Colonic mucosa (tissue), 4 donors: ENCODE data around the gene DISP1. TPM values are rescaled to one million over a fixed set of nuclear protein-coding genes. Genes with fewer than 3 reads are reported as not detected.

Experiments
- DNase-seq: peaks from one replicate; pipeline ENCODE4 v3.0.0-alpha.2; 2020
- H3K27ac ChIP-seq: fragments of 200-600 bp; one replicate; pipeline ENCODE4 v1.8.0; 2021
- H3K27me3 ChIP-seq: fragments of 200-600 bp; one replicate; pipeline ENCODE4 v1.8.0; 2021
- H3K36me3 ChIP-seq: fragments of 200-600 bp; one replicate; pipeline ENCODE4 v1.8.0; 2021
- H3K4me1 ChIP-seq: fragments of 200-600 bp; one replicate; pipeline ENCODE4 v1.8.0; 2021; ENCODE audit warnings: mild to moderate bottlenecking
- H3K4me3 ChIP-seq: fragments of 200-600 bp; one replicate; pipeline ENCODE4 v1.8.0; 2021
- H3K9ac ChIP-seq, 2 donors: one replicate each; pipeline ENCODE4 v1.7.0; 2013; ENCODE audit warnings: control low read depth in 2 of 2, low read depth in 2 of 2, low read length in 2 of 2
- H3K9me3 ChIP-seq: fragments of 200-600 bp; one replicate; pipeline ENCODE4 v1.8.0; 2021
- intact Hi-C: fragments of 100-400 bp; cut with DNase I; formaldehyde crosslinking; loops from one replicate; pipeline ENCODE4 v1.14.1; 2022
- total RNA-seq, 2 donors: library from RNA; stranded (reverse); fragmentation: NEBNext Ultra II Directional in 1 of 2; extraction: Animal tissue kit (Norgen Biotek cat#: 25700) in 1 of 2; gene quantifications; one replicate each; pipeline ENCODE4 v1.2.1, GENCODE V29; 2021
- TF ChIP-seq, protein P1 (sequence below): fragments of 200-600 bp; IDR thresholded peaks from one replicate; pipeline ENCODE4 v1.8.0; 2022; ENCODE audit warnings: antibody characterized with exemption, mild to moderate bottlenecking
- donor health status: healthy.
- donor health status: DM: no; HTN: no; CAD: no.
- donor health status: DM: no; HTN: no; CAD: no.

The DISP1 gene
- total RNA-seq, 2 donors from 2014 or later, result 2.5 to 2.9 TPM

DNA sequence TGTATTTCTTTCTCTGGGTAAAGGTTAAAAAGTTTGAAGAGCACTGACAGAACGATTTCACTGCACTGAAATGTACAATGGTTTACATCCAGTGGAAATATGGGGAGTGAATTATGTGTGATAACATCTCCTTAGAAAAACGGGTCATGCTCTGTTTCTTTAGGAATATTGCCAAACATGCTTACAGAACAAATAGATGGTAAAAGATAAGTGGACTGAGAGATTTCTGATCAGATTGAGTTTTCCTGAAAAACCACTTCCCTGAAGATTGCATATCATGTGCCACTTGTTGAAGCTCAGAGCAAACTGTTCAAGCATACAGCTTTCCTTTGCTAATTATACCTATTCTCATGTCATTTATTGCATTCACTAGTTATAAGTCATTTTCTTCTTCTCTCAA, 29.9 kb upstream of the DISP1 start:
- intact Hi-C loops, result no loop called here
- TF ChIP-seq, protein P1, sequence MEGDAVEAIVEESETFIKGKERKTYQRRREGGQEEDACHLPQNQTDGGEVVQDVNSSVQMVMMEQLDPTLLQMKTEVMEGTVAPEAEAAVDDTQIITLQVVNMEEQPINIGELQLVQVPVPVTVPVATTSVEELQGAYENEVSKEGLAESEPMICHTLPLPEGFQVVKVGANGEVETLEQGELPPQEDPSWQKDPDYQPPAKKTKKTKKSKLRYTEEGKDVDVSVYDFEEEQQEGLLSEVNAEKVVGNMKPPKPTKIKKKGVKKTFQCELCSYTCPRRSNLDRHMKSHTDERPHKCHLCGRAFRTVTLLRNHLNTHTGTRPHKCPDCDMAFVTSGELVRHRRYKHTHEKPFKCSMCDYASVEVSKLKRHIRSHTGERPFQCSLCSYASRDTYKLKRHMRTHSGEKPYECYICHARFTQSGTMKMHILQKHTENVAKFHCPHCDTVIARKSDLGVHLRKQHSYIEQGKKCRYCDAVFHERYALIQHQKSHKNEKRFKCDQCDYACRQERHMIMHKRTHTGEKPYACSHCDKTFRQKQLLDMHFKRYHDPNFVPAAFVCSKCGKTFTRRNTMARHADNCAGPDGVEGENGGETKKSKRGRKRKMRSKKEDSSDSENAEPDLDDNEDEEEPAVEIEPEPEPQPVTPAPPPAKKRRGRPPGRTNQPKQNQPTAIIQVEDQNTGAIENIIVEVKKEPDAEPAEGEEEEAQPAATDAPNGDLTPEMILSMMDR, result no peak
- no peaks in the 10 kb centered on the region for H3K9me3 ChIP-seq
- no peaks in the 10 kb centered on the region for H3K36me3 ChIP-seq
- no peak overlapping the region for H3K27ac ChIP-seq
- no peak for DNase-seq
- H3K9ac ChIP-seq, result no peak overlapping the region
- H3K27me3 ChIP-seq, result no peaks in the 10 kb centered on the region
- no peak overlapping the region for H3K4me3 ChIP-seq
- H3K4me1 ChIP-seq, result no peaks in the 10 kb centered on the region

DNA sequence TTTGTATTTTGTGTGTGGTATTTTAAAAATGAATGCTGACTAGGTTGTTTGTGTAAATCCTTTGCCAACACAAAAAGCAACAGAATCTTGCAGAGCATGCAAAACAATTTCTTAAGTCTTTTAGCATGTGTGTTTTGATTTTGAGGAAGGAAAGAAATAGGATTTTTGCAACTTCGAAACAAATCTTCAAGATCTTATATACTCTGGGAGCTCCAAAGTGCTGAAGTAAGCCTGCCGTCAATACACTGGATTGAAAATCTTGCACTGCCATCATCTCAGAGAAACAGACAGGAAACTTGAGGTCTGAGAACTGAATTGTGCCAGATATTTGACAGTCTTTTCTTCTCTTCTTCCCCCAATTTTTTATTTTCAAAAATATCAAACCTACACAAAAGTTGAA, 29.3 kb upstream of the DISP1 start:
- H3K9me3 ChIP-seq, result no peaks in the 10 kb centered on the region
- no peaks in the 10 kb centered on the region for H3K36me3 ChIP-seq
- no peaks in the 10 kb centered on the region for H3K4me1 ChIP-seq
- no peak overlapping the region for H3K9ac ChIP-seq
- no peak overlapping the region for H3K4me3 ChIP-seq
- TF ChIP-seq, protein P1, result no peak
- no peak overlapping the region for H3K27ac ChIP-seq
- intact Hi-C loops, result no loop called here
- H3K27me3 ChIP-seq, result no peaks in the 10 kb centered on the region
- DNase-seq, result no peak

DNA sequence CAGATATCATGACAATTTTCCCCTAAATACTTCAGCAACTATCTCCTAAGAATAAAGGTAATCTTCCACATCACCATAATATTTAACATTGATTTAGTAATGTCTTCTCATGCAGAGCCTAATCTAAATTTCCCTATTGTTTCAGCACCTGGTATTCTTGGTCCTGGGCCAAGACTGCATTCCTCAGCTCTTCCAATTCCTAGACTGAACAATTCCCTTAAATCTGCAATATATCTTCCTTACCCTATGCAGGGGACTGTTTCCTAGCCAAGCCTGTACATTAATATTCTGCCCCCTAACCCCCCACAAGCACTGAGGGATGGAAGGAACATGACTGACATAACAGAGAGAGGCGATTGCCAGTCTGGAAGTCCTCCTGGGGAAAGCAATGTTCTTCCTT, 28.7 kb upstream of the DISP1 start:
- Histone ChIP-seq H3K27me3 (no peaks in the 10 kb centered on the region), H3K4me1 (no peaks in the 10 kb centered on the region), H3K36me3 (no peaks in the 10 kb centered on the region), H3K4me3 (no peak overlapping the region), H3K9ac (no peak overlapping the region), H3K9me3 (no peaks in the 10 kb centered on the region), H3K27ac (no peak overlapping the region)
- TF ChIP-seq, protein P1, result no peak
- intact Hi-C loops, result no loop called here
- no peak for DNase-seq

DNA sequence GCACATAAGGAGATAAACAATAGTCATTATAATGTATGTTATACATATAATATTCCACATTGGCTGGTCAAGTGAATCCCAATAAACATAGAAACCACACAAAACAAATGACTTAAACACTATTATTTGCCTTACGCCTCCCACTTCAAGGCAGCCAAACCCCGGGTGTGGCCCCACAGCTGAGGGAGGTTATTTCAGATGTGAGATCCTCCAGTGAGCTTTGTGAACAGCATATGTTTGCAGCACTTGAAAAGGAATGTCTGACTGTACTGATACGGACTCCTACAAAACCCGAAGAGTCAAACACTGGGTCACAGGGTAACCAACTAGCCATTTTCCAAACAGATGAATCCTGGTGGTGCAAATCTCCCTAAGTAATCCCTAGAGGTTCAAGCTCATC, 27.1 kb upstream of the DISP1 start:
- Histone ChIP-seq H3K27ac (no peak overlapping the region), H3K9me3 (no peaks in the 10 kb centered on the region), H3K27me3 (no peaks in the 10 kb centered on the region), H3K36me3 (no peaks in the 10 kb centered on the region), H3K4me1 (no peaks in the 10 kb centered on the region), H3K9ac (no peak overlapping the region), H3K4me3 (no peak overlapping the region)
- no peak for DNase-seq
- intact Hi-C loops, result no loop called here
- TF ChIP-seq, protein P1, result no peak

DNA sequence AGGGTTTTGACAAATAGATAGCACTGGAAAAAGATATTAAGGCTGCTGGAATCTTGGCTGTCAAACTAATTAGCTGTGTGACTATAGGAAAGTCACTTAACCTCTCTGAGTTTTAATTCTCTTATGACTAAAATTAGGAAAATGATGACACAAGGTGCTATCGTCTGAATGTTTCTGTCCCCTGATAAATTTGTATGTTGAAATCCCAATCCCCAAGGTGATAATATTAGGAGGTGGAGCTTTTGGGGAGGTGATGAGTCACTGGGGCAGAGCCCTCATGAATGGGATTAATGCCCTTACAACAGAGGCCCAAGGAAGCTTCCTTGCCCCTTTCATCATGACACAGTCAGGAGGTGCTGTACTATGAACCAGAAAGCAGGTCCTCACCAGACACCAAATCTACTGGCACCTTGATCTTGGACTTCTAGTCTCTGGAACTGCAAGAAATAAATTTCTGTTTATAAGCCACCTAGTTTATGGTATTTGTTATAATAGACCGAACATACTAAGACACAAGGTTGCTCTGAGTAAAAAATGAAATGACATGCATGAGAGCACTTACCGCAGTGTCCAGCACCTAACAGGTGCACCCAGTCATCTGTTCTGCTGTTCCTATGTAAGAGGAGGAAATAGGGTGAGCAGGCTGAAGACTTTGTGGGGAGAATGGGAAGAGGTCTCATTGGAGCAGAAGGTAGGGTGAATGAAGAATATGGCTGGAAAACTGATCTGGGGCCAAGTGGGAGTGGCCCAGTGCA, 26.3 kb upstream of the DISP1 start:
- Histone ChIP-seq H3K4me3 (no peak overlapping the region), H3K27ac (no peak overlapping the region), H3K9me3 (no peaks in the 10 kb centered on the region), H3K27me3 (no peaks in the 10 kb centered on the region), H3K4me1 (no peaks in the 10 kb centered on the region), H3K9ac (no peak overlapping the region), H3K36me3 (no peaks in the 10 kb centered on the region)
- TF ChIP-seq, protein P1, result no peak
- intact Hi-C loops, result no loop called here
- DNase-seq, result no peak
